RWPE1 (cell line): ENCODE data around the gene DIDO1.
"Not testable (repeated sequence)": the region's sequence is repeated elsewhere in the genome, so short reads cannot be mapped to it uniquely, and the experiment has no call there.

Experiments used
- CTCF ChIA-PET: fragments of 350-600 bp; sonication (Branson Sonifier 250); formaldehyde crosslinking; extraction: SDS; loops from one replicate; lab custom pipeline; 2021; lab: Yijun Ruan, JAX
- POLR2A ChIA-PET: fragments of 400-600 bp; formaldehyde crosslinking; extraction: SDS; loops from one replicate; lab custom pipeline; 2020; ENCODE audit warnings: antibody characterized with exemption; ENCODE audit not compliant: low non-redundant PET; lab: Yijun Ruan, JAX
- DNase-seq: peaks from one replicate; pipeline ENCODE4 v3.0.0; 2012; ENCODE audit warnings: low spot score
- H3K27ac ChIP-seq: fragments of 450-650 bp; 2 replicates; pipeline ENCODE4 v1.5.1; 2017
- TF ChIP-seq, protein P1 (sequence below): fragments of 450-650 bp; conservative IDR thresholded peaks from 2 replicates; pipeline ENCODE4 v1.5.1; 2017; ENCODE audit warnings: low read depth, mild to moderate bottlenecking

DIDO1 gene

GRCh38 chr20:62855120-62855519 lies 71.2 kb downstream of the DIDO1 start:
- TF ChIP-seq, protein P1, sequence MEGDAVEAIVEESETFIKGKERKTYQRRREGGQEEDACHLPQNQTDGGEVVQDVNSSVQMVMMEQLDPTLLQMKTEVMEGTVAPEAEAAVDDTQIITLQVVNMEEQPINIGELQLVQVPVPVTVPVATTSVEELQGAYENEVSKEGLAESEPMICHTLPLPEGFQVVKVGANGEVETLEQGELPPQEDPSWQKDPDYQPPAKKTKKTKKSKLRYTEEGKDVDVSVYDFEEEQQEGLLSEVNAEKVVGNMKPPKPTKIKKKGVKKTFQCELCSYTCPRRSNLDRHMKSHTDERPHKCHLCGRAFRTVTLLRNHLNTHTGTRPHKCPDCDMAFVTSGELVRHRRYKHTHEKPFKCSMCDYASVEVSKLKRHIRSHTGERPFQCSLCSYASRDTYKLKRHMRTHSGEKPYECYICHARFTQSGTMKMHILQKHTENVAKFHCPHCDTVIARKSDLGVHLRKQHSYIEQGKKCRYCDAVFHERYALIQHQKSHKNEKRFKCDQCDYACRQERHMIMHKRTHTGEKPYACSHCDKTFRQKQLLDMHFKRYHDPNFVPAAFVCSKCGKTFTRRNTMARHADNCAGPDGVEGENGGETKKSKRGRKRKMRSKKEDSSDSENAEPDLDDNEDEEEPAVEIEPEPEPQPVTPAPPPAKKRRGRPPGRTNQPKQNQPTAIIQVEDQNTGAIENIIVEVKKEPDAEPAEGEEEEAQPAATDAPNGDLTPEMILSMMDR, result no peak
- H3K27ac ChIP-seq, result peak overlapping the region; percentile 2; the same call in 1 of the 2 replicates
- ChIA-PET POLR2A (no interaction called here), CTCF (interaction anchor here (1.1 kb wide), 1 partner anchor 32 kb away, joined by 9 read pairs; no protein-coding TSS in a partner anchor)
- DNase-seq, result no peak

- no peak for DNase-seq
- H3K27ac ChIP-seq, result no peak overlapping the region
- ChIA-PET CTCF (interaction anchor here (0.6 to 1.1 kb wide), 2 partner anchors 31 to 175 kb away, joined by 8 to 9 read pairs; no protein-coding TSS in a partner anchor), POLR2A (no interaction called here)
- TF ChIP-seq, protein P1, result no peak
Measured at GRCh38 chr20:62854121-62854520, 72.2 kb downstream of the DIDO1 start.

GRCh38 chr20:62853304-62853703 lies 73.0 kb downstream of the DIDO1 start:
- DNase-seq, H3K27ac ChIP-seq, POLR2A ChIA-PET: not testable (repeated sequence)
- CTCF ChIA-PET, result interaction anchor here (0.6 kb wide), 1 partner anchor 59 kb away, joined by 3 read pairs; no protein-coding TSS in a partner anchor

DNA sequence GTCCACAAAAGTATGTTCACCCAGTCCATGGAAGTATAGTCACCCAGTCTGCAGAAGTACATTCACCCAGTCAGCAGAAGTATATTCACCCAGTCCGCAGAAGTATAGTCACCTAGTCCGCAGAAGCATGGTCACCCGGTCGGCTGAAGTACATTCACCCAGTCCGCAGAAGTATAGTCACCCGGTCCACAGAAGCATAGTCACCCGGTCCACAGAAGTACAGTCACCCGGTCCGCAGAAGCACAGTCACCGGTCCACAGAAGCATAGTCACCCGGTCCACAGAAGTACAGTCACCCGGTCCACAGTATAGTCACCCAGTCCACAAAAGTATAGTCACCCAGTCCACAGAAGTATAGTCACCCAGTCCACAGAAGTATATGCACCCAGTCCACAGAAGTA lies 73.5 kb downstream of the DIDO1 start:
- POLR2A ChIA-PET, result no interaction called here

GRCh38 chr20:62852196-62852595 lies 74.1 kb downstream of the DIDO1 start:
- ChIA-PET POLR2A (no interaction called here), CTCF (no interaction called here)
- H3K27ac ChIP-seq, result peak overlapping the region; percentile 30
- DNase-seq, result no peak
- TF ChIP-seq, protein P1, result no peak

More for the DNA sequence above, 73.5 kb downstream of the DIDO1 start:
- TF ChIP-seq, protein P1, result no peak
- CTCF ChIA-PET, result no interaction called here
- no peak for DNase-seq
- H3K27ac ChIP-seq, result no peak overlapping the region

DNA sequence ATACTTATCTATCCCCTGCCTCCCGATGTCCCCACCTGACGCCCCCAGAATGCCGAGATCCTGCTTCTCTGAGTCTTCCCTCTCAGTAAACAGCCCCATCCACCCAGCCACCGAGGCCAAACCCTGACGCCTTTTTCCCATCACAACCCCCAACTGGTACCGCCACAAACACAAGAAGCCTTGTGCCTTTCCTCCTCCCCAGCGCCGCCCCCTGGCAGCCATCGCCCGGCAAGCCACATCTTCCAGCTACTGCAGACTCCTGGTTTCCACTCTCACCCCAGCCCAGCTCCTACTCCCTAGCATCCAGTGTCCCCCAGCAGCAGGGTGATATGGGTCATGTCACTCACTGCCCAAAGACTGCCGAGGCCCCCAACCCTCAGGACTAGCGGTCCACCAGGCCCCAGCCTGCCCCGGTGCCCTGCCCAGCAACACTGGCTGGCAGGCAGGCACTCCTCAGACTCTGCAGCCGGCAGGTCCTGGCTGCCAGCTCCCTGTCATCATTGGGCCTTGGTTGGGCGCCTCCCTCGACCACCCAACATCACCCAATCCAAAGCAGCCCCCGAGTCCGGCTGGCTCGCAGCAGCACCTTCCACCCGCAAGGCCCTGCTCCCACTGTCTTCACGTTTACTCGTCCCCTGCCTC lies 75.9 kb downstream of the DIDO1 start:
- ChIA-PET POLR2A (no interaction called here), CTCF (interaction anchor here (0.6 kb wide), 1 partner anchor 21 kb away, joined by 6 read pairs; no protein-coding TSS in a partner anchor)
- peak overlapping the region; percentile 9 for H3K27ac ChIP-seq
- TF ChIP-seq, protein P1, result no peak
- no peak for DNase-seq

- POLR2A ChIA-PET, result interaction anchor here (0.5 to 1.0 kb wide), 2 partner anchors 21 to 56 kb away, joined by 3 read pairs; no protein-coding TSS in a partner anchor
- TF ChIP-seq, protein P1, result no peak
- H3K27ac ChIP-seq, result no peak overlapping the region
- DNase-seq, result no peak
- CTCF ChIA-PET, result interaction anchor here (0.7 kb wide), 2 partner anchors 14 to 49 kb away, joined by 3 read pairs; no protein-coding TSS in a partner anchor
Measured at GRCh38 chr20:62849431-62849830, 76.9 kb downstream of the DIDO1 start.

- ChIA-PET CTCF (interaction anchor here (0.7 kb wide), 2 partner anchors 14 to 49 kb away, joined by 3 read pairs; no protein-coding TSS in a partner anchor), POLR2A (interaction anchor here (0.6 to 1.0 kb wide), 2 partner anchors 11 to 21 kb away, joined by 3 to 6 read pairs; no protein-coding TSS in a partner anchor)
- peak overlapping the region; percentile 31 for H3K27ac ChIP-seq
- DNase-seq, result not testable (repeated sequence)
Measured at GRCh38 chr20:62848917-62849316, 77.4 kb downstream of the DIDO1 start.
